SU-DHL-6 (cell line): Measurements from ENCODE around the gene C19orf67.

Experiments used
- H2AFZ ChIP-seq: fragments of 200-600 bp; sonication (generic); 2 replicates; pipeline ENCODE4 v1.6.1; 2014; ENCODE audit warnings: low read depth, mild to moderate bottlenecking, moderate library complexity, mixed read lengths, antibody characterized with exemption, low read length; ENCODE audit not compliant: severe bottlenecking
- H3F3A ChIP-seq: fragments of 200-600 bp; shearing (Covaris generic); 2 replicates; pipeline ENCODE4 v1.6.0; 2016; ENCODE audit warnings: antibody characterized with exemption, mild to moderate bottlenecking; ENCODE audit not compliant: insufficient read depth
- H3K27ac ChIP-seq: fragments of 200-600 bp; sonication (generic); 2 replicates; pipeline ENCODE4 v1.5.1; 2016; ENCODE audit warnings: low read depth, mild to moderate bottlenecking, low read length, moderate library complexity, mixed read lengths
- H3K27me3 ChIP-seq: fragments of 200-600 bp; sonication (generic), shearing (Covaris generic); 2 replicates; pipeline ENCODE4 v1.6.0; 2014; ENCODE audit warnings: mild to moderate bottlenecking, low read length
- H3K36me3 ChIP-seq: fragments of 200-600 bp; sonication (generic); 2 replicates; pipeline ENCODE4 v1.6.1; 2014; ENCODE audit warnings: mild to moderate bottlenecking, low read length, mixed read lengths
- H3K4me2 ChIP-seq: fragments of 300-600, 200-600 bp; shearing (Covaris generic), sonication (generic); 2 replicates; pipeline ENCODE4 v1.6.0; 2014; ENCODE audit warnings: low read length, low read depth, mild to moderate bottlenecking; ENCODE audit not compliant: poor library complexity, severe bottlenecking
- H3K4me3 ChIP-seq: fragments of 200-600 bp; sonication (generic); 2 replicates; pipeline ENCODE4 v1.5.1; 2014; ENCODE audit warnings: antibody characterized with exemption, low read length, mild to moderate bottlenecking, mixed read lengths; ENCODE audit not compliant: insufficient read depth, poor library complexity, severe bottlenecking
- H3K79me2 ChIP-seq: fragments of 200-600 bp; sonication (generic); 2 replicates; pipeline ENCODE4 v1.6.1; 2014; ENCODE audit warnings: mild to moderate bottlenecking, low read length, moderate library complexity; ENCODE audit not compliant: insufficient read depth
- H3K9ac ChIP-seq: fragments of 200-600 bp; sonication (generic); 2 replicates; pipeline ENCODE4 v1.7.0; 2014; ENCODE audit warnings: mild to moderate bottlenecking, low read length
- H3K9me2 ChIP-seq: fragments of 200-600 bp; sonication (generic); replicated peaks from 2 replicates; pipeline ENCODE4 v1.6.1; 2014; ENCODE audit warnings: low read length; ENCODE audit not compliant: insufficient read depth
- H3K9me3 ChIP-seq: fragments of 200-600 bp; sonication (generic); 2 replicates; pipeline ENCODE4 v1.6.1; 2014; ENCODE audit warnings: low read length, mixed read lengths; ENCODE audit not compliant: insufficient read depth
- H4K20me1 ChIP-seq: fragments of 200-600 bp; sonication (generic); 2 replicates; pipeline ENCODE4 v1.6.1; 2014; ENCODE audit warnings: low read depth, mild to moderate bottlenecking, antibody characterized with exemption, low read length, moderate library complexity, mixed read lengths
- CTCF ChIP-seq: fragments of 200-600 bp; sonication (generic); IDR thresholded peaks from one replicate; pipeline ENCODE4 v1.5.1; 2017; ENCODE audit warnings: antibody characterized with exemption, mild to moderate bottlenecking, low read length, moderate library complexity; ENCODE audit not compliant: insufficient read depth, poor library complexity, severe bottlenecking
- EZH2phosphoT487 ChIP-seq: fragments of 200-600 bp; sonication (generic), shearing (Covaris generic); conservative IDR thresholded peaks from 2 replicates; pipeline ENCODE4 v1.6.1; 2018; ENCODE audit warnings: mild to moderate bottlenecking, antibody characterized with exemption, low read length, moderate library complexity, mixed read lengths

The C19orf67 gene

DNA sequence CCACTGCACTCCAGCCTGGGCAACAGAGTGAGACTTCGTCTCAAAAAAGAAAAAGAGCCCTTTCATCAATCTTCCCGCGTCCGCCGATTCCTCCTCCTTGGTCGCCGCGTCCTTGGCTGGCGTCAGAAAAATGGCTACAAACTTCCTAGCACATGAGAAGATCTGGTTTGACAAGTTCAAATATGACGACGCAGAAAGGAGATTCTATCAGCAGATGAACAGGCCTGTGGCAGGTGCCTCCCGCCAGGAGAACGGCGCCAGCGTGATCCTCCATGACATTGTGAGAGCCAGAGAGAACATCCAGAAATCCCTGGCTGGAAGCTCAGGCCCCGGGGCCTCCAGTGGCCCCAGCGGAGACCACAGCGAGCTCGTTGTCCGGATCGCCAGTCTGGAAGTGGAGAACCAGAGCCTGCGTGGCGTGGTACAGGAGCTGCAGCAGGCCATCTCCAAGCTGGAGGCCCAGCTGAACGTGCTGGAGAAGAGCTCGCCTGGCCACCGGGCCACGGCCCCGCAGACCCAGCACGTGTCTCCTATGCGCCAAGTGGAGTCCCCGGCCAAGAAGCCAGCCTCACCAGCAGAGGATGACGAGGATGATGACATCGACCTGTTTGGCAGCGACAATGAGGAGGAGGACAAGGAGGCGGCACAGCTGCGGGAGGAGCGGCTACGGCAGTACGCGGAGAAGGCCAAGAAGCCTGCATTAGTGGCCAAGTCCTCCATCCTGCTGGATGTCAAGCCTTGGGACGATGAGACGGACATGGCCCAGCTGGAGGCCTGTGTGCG lies 15.1 kb downstream of the C19orf67 start:
- Histone ChIP-seq H3K9me3 (no peaks in the 10 kb centered on the region), H3K79me2 (no peaks in the 10 kb centered on the region), H3K9ac (no peak overlapping the region), H3K4me3 (no peak overlapping the region), H2AFZ (no peak overlapping the region), H3K27me3 (no peaks in the 10 kb centered on the region), H3K27ac (no peak overlapping the region), H3K36me3 (no peaks in the 10 kb centered on the region), H3K9me2 (no peaks in the 10 kb centered on the region), H3K4me2 (no peak overlapping the region), H4K20me1 (no peaks in the 10 kb centered on the region), H3F3A (no peaks in the 10 kb centered on the region)
- TF ChIP-seq CTCF (no peak), EZH2phosphoT487 (no peak)

DNA sequence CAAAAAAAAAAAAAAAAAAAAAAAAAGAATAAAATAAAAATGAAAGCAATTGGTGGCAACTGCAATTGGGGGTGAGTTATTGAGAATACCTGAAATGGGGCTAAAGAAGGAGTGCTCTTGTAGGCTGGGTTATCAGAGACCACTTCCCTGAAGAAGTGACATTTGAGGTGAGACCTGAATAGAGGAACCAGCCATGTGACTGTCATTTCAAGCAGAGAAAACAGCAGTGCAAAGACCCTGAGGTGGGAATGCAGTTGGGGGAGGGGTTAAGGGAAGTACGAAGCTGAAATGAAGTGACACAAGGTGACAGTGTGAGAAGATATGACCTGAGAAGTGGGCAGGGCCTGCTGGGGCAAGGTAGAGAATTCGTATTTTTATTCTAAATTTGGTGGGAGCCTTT lies 19.4 kb downstream of the C19orf67 start:
- TF ChIP-seq EZH2phosphoT487, result no peak
- no peak for TF ChIP-seq CTCF
- Histone ChIP-seq H3K27ac (no peak overlapping the region), H3K9me3 (no peaks in the 10 kb centered on the region), H3K4me3 (no peak overlapping the region), H3K79me2 (no peaks in the 10 kb centered on the region), H2AFZ (no peak overlapping the region), H4K20me1 (no peaks in the 10 kb centered on the region), H3F3A (no peaks in the 10 kb centered on the region), H3K4me2 (no peak overlapping the region), H3K27me3 (0 out of 2 replicates have a peak, but pooled peaks cover 4% of the 10 kb centered on the region), H3K9ac (no peak overlapping the region), H3K9me2 (no peaks in the 10 kb centered on the region), H3K36me3 (no peaks in the 10 kb centered on the region)

DNA sequence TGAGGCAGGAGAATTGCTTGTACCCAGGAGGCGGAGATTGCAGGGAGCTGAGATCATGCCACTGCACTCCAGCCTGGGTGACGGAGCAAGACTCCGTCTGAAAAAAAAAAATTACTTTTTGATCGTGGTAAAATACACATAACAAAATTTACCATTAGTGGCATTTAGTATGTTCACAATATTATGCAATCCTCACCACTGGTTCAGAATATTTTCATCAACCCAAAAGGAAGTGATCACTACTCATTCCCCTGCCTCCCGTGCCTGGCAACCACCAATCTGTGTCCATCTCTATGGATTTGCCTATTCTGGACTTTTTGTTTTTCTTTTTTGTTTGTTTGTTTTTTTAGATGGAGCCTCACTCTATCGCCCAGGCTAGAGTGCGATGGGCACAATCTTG lies 22.5 kb downstream of the C19orf67 start:
- Histone ChIP-seq H3K9ac (no peak overlapping the region), H3K27ac (no peak overlapping the region), H3K27me3 (0 out of 2 replicates have a peak, but pooled peaks cover 4% of the 10 kb centered on the region), H4K20me1 (no peaks in the 10 kb centered on the region), H3K9me3 (no peaks in the 10 kb centered on the region), H3K4me2 (no peak overlapping the region), H3F3A (no peaks in the 10 kb centered on the region), H3K9me2 (no peaks in the 10 kb centered on the region), H3K79me2 (no peaks in the 10 kb centered on the region), H3K4me3 (no peak overlapping the region), H2AFZ (no peak overlapping the region), H3K36me3 (no peaks in the 10 kb centered on the region)
- TF ChIP-seq EZH2phosphoT487 (no peak), CTCF (no peak)
